Esophagus (tissue), 2 donors: ENCODE measurements around the gene PODXL2. TPM values are rescaled to one million over a fixed set of nuclear protein-coding genes. Genes with fewer than 3 reads are reported as not detected.

ENCODE experiments used
- H3K27ac ChIP-seq, 2 donors: one replicate each; pipeline ENCODE4 v1.5.1; 2013; ENCODE audit warnings: low read depth in 2 of 2, mild to moderate bottlenecking in 2 of 2, inconsistent platforms in 1 of 2, low read length in 1 of 2, moderate library complexity in 1 of 2
- H3K27me3 ChIP-seq, 2 donors: one replicate each; pipeline ENCODE4 v1.6.1; 2013; ENCODE audit warnings: low read length in 2 of 2, control low read depth in 1 of 2, mild to moderate bottlenecking in 1 of 2; ENCODE audit not compliant: insufficient read depth in 2 of 2, control insufficient read depth in 1 of 2
- H3K36me3 ChIP-seq, 2 donors: one replicate each; pipeline ENCODE4 v1.6.1; 2013; ENCODE audit warnings: low read length in 1 of 2; ENCODE audit not compliant: control insufficient read depth in 2 of 2, insufficient read depth in 2 of 2
- H3K4me1 ChIP-seq, 2 donors: one replicate each; pipeline ENCODE4 v1.6.1; 2013; ENCODE audit warnings: low read length in 1 of 2; ENCODE audit not compliant: control insufficient read depth in 2 of 2, insufficient read depth in 2 of 2
- H3K4me3 ChIP-seq, 2 donors: one replicate each; pipeline ENCODE4 v1.5.1; 2013; ENCODE audit warnings: low read length in 2 of 2, mild to moderate bottlenecking in 2 of 2, low read depth in 1 of 2, moderate library complexity in 1 of 2
- H3K9me3 ChIP-seq, 2 donors: one replicate each; pipeline ENCODE4 v1.6.1; 2013; ENCODE audit warnings: mild to moderate bottlenecking in 2 of 2, low read depth in 1 of 2, low read length in 1 of 2, moderate library complexity in 1 of 2; ENCODE audit not compliant: control insufficient read depth in 2 of 2, insufficient read depth in 1 of 2
- WGBS, 2 donors: extraction: QIAGEN DNeasy Blood & Tissue Kit; methylation state at CpG; one replicate each; pipeline ENCODE4 v1.1.7; 2013; 5-methylcytosine and 5-hydroxymethylcytosine counted together
- polyA plus RNA-seq, 2 donors: library from polyadenylated mRNA; stranded (reverse); fragments of 200-250 nt; gene quantifications; one replicate each; pipeline ENCODE4 v1.2.3, GENCODE V29; 2013
- donor health status: healthy with polysubstance abuse.
- donor health status: Bipolar disorder and iron deficiency.

PODXL2 gene
- polyA plus RNA-seq, 2 donors: 2.5 to 3.6 TPM

DNA sequence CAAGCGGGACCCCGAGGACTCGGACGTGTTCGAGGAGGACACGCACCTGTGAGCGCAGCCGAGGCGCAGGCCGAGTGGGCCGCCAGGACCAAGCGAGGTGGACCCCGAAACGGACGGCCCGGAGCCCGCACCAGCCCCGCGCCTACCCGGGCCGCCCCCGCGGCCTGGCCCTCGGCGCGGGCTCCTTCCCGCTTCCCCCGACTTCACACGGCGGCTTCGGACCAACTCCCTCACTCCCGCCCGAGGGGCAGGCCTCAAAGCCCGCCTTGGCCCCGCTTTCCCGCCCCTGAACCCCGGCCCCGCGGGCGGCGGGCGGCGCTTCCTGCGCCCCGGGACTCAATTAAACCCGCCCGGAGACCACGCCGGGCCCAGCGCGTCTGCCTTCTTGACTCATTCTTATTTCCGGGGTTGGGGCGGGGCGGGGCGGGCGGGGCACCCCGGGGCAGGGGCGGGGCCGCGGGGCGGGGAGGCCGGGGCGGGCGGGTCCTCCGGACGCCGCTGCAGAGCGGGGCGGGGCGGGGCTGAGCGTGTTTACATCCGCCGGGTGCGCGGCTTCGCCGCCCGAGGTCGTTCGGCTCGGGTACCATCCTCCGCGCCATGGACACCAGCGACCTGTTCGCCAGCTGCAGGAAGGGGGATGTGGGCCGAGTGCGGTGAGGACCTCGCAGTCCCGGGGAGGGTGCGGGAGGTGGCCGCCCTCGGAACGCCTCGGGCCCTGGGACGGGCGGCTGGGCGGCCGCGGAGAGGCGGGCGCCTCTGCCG lies 43.6 kb downstream of the PODXL2 start, which contains the start of gene ABTB1:
ABTB1 (plus strand) TSS at position 524 of the 762 bp plus-strand sequence; CDS start at position 598, 74 bp downstream.
- Histone ChIP-seq H3K9me3 (no peaks in the 10 kb centered on the region), H3K27me3 (no peaks in the 10 kb centered on the region), H3K36me3 (peaks cover 0 to 14% of the 10 kb centered on the region in 2 donors), H3K4me1 (peaks cover 0 to 18% of the 10 kb centered on the region in 2 donors), H3K27ac (peak within 1 kb of the TSS; percentile 73 to 85), H3K4me3 (peak within 1 kb of the TSS; percentile 75 to 84)
- 1% methylated on average over 58 to 102 of the region's 102 CpGs for WGBS, 2 donors

DNA sequence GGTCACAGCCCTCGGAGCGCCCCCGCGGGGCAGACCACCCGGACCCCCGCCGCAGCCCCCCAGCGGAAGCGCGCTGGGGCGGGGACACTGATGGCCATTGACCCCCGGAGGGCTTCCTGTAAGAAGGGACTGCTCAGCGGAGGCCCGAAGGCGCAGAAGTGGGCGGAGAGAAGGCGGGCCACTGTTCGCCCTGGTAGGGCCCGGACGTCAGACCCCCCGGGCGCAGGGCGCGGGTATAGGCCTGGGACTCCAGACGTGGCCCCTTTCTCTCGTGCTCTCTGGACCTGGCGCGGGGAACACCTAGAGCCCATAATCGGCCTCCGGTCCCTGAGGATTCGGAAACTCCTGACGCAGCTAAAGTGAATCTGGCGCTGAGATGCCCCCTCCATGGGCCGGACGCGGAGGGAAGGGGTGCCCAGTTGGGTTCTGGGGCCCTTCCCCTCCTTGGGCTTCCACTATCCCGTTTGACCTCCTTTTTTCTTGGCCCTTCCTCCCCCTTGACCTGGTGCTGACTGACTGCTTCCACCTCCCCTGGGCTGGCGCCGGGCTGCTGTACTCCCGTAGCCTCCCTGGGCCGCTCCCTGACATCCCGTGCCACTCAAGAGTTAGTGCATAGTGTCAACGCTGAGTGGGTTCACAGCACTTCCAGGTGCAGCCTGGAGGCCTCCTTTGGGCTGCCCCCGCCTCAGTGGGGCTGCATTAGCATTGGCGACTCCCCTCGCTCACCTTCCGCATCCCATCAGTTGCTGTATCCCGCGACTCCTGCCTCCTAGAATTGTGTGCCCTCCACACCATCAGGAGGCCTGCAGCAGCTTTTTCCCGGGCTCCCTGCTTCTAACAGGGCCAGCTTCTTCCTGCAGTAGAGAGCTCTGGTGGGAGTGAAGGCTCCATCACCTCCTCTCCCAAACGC lies 44.5 kb downstream of the PODXL2 start:
- Histone ChIP-seq H3K27ac (peak overlapping the region; percentile 61 to 65), H3K4me1 (peaks cover 0 to 18% of the 10 kb centered on the region in 2 donors), H3K4me3 (peak overlapping the region; percentile 75 to 84), H3K36me3 (peaks cover 0 to 14% of the 10 kb centered on the region in 2 donors), H3K27me3 (no peaks in the 10 kb centered on the region), H3K9me3 (no peaks in the 10 kb centered on the region)
- WGBS, 2 donors: 17 to 21% methylated on average over 36 to 51 of the region's 51 CpGs

DNA sequence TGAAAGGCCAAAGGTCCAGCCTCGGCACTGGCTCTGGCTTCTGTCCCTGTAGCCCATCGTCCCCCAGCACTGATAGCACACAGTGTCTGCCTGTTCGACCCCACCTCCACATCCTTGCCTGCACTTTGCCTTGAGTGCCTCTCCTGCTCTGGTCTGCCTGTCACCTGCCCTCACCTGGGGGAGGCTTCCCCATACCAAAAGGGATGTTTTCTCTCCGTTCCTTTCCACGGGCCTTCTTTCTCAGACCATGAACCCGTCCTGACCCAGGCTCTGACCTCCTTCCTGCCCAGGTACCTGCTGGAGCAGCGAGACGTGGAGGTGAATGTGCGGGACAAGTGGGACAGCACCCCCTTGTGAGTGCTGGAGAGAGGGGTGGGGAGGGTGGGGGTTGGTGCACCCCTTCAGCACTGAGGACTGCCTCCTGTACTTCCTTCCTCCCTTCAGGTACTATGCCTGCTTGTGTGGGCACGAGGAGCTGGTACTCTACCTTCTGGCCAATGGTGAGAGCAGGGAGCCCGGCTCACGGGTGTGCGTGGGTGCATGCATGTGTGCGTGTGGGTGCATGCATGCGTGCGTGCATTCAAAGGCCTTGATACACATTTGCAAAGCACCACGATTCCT lies 45.2 kb downstream of the PODXL2 start:
- Histone ChIP-seq H3K4me3 (no peak overlapping the region), H3K9me3 (no peaks in the 10 kb centered on the region)

DNA sequence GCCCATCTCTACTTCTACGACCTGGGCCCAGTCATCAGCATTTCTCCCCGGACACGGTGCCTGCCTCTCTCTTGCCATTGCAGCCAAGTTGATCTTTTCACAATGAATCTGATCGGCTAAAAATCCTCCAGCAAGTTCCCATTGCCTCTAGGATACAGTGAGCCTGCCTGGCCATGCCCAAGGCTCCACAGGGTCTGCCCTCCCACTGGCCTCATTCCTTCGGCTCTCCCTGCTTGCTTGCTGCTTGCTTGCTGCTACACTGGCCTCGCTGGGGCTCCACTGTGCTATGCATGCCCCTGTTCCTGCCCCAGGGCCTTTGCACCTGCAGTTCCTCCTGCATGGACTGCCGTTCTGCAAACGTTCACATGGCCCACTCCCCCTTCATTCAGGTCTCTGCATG lies 45.8 kb downstream of the PODXL2 start:
- H3K27me3 ChIP-seq: no peaks in the 10 kb centered on the region
- no peak overlapping the region for H3K27ac ChIP-seq
- H3K9me3 ChIP-seq: no peaks in the 10 kb centered on the region
- H3K4me1 ChIP-seq: peaks cover 0 to 18% of the 10 kb centered on the region in 2 donors
- peaks cover 0 to 17% of the 10 kb centered on the region in 2 donors for H3K36me3 ChIP-seq
- H3K4me3 ChIP-seq: no peak overlapping the region
- WGBS, 2 donors: 84 to 89% methylated on average over 8 of the region's 8 CpGs

More for the DNA sequence above, 45.2 kb downstream of the PODXL2 start:
- Histone ChIP-seq H3K27ac (no peak overlapping the region), H3K4me1 (peaks cover 0 to 18% of the 10 kb centered on the region in 2 donors), H3K36me3 (peaks cover 0 to 16% of the 10 kb centered on the region in 2 donors), H3K27me3 (no peaks in the 10 kb centered on the region)
- WGBS, 2 donors: 75 to 80% methylated on average over 17 of the region's 17 CpGs

DNA sequence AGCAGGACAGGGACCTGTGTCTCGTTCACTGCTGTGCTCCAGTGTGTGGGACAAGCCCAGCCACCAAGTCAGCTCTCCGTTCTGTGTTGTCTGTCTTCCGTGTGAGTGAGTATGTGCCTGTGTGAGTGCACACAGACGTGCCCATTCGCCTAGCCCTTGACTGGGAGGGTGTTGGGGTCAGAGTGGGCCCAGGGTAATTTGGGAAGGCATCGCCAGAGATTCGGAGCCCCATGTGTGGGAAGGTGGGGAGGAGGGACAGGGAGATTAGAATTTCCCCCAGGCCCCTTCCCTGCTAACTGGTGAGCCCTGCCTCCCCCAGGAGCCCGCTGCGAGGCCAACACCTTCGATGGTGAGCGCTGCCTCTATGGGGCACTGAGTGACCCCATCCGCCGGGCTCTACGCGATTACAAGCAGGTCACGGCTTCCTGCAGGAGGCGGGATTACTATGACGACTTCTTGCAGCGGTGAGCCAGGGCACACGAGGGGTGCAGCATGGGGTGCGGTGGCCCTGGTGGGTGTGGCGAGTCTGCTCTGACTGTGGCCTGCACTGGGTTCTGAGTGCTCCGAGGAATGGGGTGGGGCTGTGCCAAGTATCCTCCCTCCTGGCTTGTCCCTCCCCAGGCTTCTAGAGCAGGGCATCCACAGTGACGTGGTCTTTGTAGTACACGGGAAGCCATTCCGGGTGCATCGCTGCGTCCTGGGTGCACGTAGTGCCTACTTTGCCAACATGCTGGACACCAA lies 46.8 kb downstream of the PODXL2 start:
- Histone ChIP-seq H3K27ac (no peak overlapping the region), H3K9me3 (no peaks in the 10 kb centered on the region), H3K4me1 (peaks cover 0 to 18% of the 10 kb centered on the region in 2 donors), H3K4me3 (no peak overlapping the region), H3K36me3 (peaks cover 0 to 23% of the 10 kb centered on the region in 2 donors), H3K27me3 (no peaks in the 10 kb centered on the region)
- 90 to 91% methylated on average over 25 to 29 of the region's 29 CpGs for WGBS, 2 donors

DNA sequence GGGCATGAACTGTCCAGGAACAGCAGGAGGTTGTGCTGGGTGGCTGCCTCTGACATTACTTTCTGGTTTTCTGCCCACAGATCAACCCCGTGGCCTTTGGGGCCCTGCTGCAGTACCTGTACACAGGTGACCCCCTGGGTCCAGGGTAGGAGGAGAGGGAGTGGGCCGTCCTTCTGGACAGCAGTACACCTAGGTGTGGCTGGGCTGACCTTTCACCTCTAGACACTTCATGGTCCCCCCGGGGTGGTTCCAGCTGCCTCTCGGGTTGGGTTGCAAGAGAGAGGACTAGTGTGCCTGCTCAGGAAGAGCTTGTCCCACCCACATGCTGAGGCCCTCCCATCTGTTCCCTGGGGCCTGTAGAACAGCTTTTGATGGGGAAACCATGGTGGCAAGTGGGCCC lies 47.5 kb downstream of the PODXL2 start:
- Histone ChIP-seq H3K4me3 (no peak overlapping the region), H3K27ac (no peak overlapping the region), H3K27me3 (no peaks in the 10 kb centered on the region), H3K36me3 (peaks cover 0 to 23% of the 10 kb centered on the region in 2 donors), H3K9me3 (no peaks in the 10 kb centered on the region), H3K4me1 (peaks cover 0 to 16% of the 10 kb centered on the region in 2 donors)
- 78 to 86% methylated on average over 4 of the region's 4 CpGs for WGBS, 2 donors

DNA sequence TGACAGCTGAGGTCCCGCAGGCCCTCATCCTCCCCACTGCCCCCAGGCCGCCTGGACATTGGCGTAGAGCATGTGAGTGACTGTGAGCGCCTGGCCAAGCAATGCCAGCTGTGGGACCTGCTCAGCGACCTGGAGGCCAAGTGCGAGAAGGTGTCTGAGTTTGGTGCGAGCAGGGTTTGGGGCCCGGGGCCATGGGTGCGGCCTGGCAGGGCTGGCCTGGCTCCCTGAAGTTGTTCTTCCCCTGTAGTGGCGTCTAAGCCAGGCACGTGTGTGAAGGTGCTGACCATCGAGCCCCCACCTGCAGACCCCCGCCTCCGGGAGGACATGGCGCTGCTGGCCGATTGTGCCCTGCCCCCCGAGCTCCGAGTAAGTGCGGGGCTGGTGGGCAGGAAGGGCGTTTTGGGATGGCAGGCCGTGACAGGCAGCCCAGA lies 48.0 kb downstream of the PODXL2 start:
- Histone ChIP-seq H3K36me3 (peaks cover 0 to 23% of the 10 kb centered on the region in 2 donors), H3K27me3 (no peaks in the 10 kb centered on the region), H3K4me3 (no peak overlapping the region), H3K27ac (no peak overlapping the region), H3K9me3 (no peaks in the 10 kb centered on the region), H3K4me1 (peaks cover 0 to 12% of the 10 kb centered on the region in 2 donors)
- WGBS, 2 donors: 83 to 93% methylated on average over 21 of the region's 21 CpGs

DNA sequence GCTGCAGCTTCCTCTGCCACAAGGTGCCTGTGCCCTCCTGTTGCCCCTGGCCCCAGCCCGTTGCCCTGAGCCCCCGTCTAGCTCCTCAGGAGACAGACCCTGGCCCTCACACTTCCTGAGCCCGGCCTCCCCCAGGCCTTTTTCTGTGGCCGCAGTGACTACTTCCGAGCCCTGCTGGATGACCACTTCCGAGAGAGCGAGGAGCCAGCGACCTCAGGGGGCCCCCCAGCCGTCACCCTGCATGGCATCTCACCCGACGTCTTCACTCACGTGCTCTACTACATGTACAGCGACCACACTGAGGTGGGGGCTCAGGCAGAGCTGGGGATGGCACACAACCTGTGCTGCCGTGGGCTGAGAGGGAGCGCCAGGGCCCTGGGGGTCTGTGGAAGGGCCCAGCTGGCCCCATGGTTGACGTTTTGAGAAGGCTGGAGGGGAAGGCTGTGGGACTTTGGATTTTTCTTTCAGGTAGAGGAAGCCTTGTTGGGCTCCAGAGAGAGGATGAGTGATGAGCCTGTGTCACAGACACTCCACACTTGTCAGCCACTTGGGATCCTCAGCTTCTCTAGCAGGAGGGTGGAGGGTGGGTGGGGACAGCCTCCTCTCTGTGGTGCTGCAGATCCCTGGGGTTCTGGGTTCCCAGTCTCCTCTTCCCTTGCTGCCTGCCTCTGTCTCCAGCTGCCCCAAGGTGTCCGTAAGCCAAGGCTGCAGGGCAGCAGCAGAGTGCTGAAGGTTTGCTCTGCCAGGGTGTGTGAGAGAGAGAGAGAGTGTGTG lies 48.7 kb downstream of the PODXL2 start:
- H3K4me1 ChIP-seq: peaks cover 0 to 12% of the 10 kb centered on the region in 2 donors
- 92 to 93% methylated on average over 17 of the region's 17 CpGs for WGBS, 2 donors
- H3K27me3 ChIP-seq: no peaks in the 10 kb centered on the region
- no peaks in the 10 kb centered on the region for H3K9me3 ChIP-seq
- no peak overlapping the region for H3K27ac ChIP-seq
- peaks cover 0 to 23% of the 10 kb centered on the region in 2 donors for H3K36me3 ChIP-seq
- H3K4me3 ChIP-seq: no peak overlapping the region
